Activated T-cell treated with anti-CD3 and anti-CD28 coated beads, Interleukin-2, amount 50 U/mL, for 72 hours (primary cell): ENCODE data around the gene CEP72. TPM values are rescaled to one million over a fixed set of nuclear protein-coding genes. Genes with fewer than 3 reads are reported as not detected.
"Not testable (repeated sequence)": the region's sequence is repeated elsewhere in the genome, so short reads cannot be mapped to it uniquely, and the experiment has no call there.

Source experiments
- ATAC-seq, 2 donors: fragments of 150-1000 bp; cut with Tn5 transposase; replicated peaks in 1 of 2; 2 replicates each; pipeline ENCODE4 v1.10.0; 2021; ENCODE audit warnings: moderate library complexity in 2 of 2, mild to moderate bottlenecking in 1 of 2
- DNase-seq, 2 donors: peaks; one replicate each; pipeline ENCODE4 v3.0.0; 2021 to 2022; ENCODE audit warnings: mixed read lengths in 1 of 2
- H3K27ac Mint-ChIP-seq: one replicate; pipeline ENCODE4 v1.8.0; 2022; ENCODE audit warnings: mild to moderate bottlenecking, moderate library complexity, mixed read lengths
- H3K27me3 Mint-ChIP-seq: one replicate; pipeline ENCODE4 v1.8.0; 2022; ENCODE audit warnings: low read depth, mixed read lengths
- H3K36me3 Mint-ChIP-seq, 2 donors: one replicate each; pipeline ENCODE4 v1.8.0; 2022; ENCODE audit warnings: mixed read lengths in 2 of 2, mild to moderate bottlenecking in 1 of 2; ENCODE audit not compliant: insufficient read depth in 2 of 2
- H3K4me1 Mint-ChIP-seq: one replicate; pipeline ENCODE4 v1.8.0; 2022; ENCODE audit warnings: low read depth, mixed read lengths
- H3K4me3 Mint-ChIP-seq, 2 donors: one replicate each; pipeline ENCODE4 v1.8.0; 2022; ENCODE audit warnings: mild to moderate bottlenecking in 2 of 2, mixed read lengths in 2 of 2, moderate library complexity in 2 of 2
- H3K9me3 Mint-ChIP-seq, 2 donors: one replicate each; pipeline ENCODE4 v1.8.0; 2022; ENCODE audit warnings: mixed read lengths in 2 of 2
- total RNA-seq, 2 donors: library from RNA; stranded (reverse); gene quantifications; one replicate each; pipeline ENCODE4 v1.2.3, GENCODE V29; 2022

Gene CEP72
- total RNA-seq, 2 donors from 2014 or later, result 18.6 to 18.7 TPM

GRCh38 chr5:628351-629205 lies 16.4 kb downstream of the CEP72 start:
- not testable (repeated sequence) for DNase-seq, H3K9me3 Mint-ChIP-seq, H3K27me3 Mint-ChIP-seq, ATAC-seq, H3K4me1 Mint-ChIP-seq, H3K4me3 Mint-ChIP-seq, H3K27ac Mint-ChIP-seq, H3K36me3 Mint-ChIP-seq

DNA sequence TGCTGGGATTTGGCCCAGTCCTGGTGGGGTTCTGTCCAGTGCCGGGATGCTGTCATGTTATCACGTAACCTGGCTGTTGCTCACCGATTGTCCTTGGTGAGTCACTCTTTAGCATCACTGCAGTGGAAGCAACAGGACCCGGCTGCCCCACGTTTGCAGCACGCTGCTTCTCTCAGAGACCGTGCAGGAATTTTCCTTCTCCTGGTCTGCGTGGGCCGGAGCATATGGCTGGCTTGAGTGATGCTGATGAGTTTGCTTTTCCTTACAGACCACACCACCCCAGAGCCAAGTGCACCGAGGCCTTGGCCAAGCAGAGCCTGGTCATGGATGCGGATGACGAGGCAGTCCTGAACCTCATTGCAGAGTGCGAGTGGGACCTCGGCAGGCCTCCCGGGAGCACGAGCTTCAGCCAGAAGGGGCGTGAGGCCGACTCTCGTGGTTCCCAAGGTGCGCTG lies 21.4 kb downstream of the CEP72 start:
- Mint-ChIP-seq H3K4me1 (no peaks in the 10 kb centered on the region), H3K27ac (no peak overlapping the region), H3K9me3 (no peaks in the 10 kb centered on the region), H3K27me3 (no peaks in the 10 kb centered on the region), H3K4me3 (no peak overlapping the region), H3K36me3 (peaks cover 2 to 19% of the 10 kb centered on the region in 2 donors)
- no peak for ATAC-seq
- DNase-seq, result no peak

DNA sequence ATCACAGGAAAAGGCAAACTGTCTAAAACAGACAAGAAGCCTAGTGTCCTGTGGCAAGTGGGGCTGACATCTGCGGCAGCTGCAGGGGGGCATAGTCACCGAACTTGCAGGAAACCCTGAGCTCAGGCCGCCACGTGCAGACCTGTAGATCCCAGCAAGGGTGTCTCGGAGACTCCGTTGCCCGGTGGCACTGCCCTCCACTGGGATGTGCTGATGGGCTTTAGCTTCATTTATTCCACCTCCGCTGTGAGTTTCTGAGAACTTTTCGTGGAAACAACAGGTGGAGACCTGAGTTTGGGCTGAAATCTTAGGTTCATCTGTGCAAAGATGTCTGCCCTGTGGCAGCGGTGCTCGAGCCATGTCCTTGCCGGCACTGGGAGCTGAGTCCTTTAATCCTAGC lies 22.1 kb downstream of the CEP72 start:
- Mint-ChIP-seq H3K4me3 (no peak overlapping the region), H3K9me3 (no peaks in the 10 kb centered on the region), H3K4me1 (no peaks in the 10 kb centered on the region), H3K27ac (no peak overlapping the region), H3K36me3 (peaks cover 2 to 19% of the 10 kb centered on the region in 2 donors), H3K27me3 (no peaks in the 10 kb centered on the region)
- DNase-seq, result no peak
- no peak for ATAC-seq

DNA sequence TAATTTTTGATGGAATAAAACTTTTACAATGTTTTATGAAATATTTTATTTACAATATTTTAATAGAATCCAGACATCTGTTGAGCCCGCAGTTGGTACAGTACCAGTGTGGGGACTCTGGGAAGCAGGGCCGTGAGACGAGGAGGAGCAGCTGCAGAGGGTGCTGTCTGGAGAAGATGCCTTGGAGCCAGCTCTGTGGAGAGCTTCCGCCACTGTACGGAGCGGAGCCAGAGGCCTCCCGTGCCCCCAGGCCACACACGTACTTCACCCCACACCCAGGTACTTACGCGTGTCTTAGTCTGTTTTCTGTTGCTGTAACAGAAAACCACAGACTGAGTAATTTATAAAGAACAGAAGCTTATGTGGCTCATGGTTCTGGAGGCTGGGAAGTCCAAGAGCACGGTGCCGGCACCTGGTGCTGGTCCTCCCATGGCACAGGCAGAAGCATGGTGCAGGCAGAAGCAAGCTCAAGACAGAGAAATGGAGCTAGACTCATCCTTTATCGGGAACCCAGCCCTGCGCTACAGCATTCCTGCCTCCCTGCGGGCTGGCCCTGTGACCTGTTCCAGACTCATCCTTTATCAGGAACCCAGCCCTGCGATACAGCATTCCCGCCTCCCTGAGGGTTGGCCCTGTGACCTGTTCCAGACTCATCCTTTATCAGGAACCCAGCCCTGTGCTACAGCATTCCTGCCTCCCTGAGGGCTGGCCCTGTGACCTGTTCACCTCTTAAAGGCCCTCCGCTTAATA lies 23.3 kb downstream of the CEP72 start:
- Mint-ChIP-seq H3K4me1 (no peaks in the 10 kb centered on the region), H3K4me3 (no peak overlapping the region), H3K36me3 (peaks cover 2 to 19% of the 10 kb centered on the region in 2 donors), H3K27ac (no peak overlapping the region), H3K27me3 (no peaks in the 10 kb centered on the region), H3K9me3 (no peaks in the 10 kb centered on the region)
- DNase-seq, result no peak
- no peak for ATAC-seq

GRCh38 chr5:636951-637350 lies 24.8 kb downstream of the CEP72 start:
- DNase-seq (no peak), ATAC-seq (no peak)
- H3K27me3 Mint-ChIP-seq, result no peaks in the 10 kb centered on the region
- H3K4me3 Mint-ChIP-seq, result no peak overlapping the region
- no peak overlapping the region for H3K27ac Mint-ChIP-seq
- H3K9me3 Mint-ChIP-seq, result no peaks in the 10 kb centered on the region
- H3K36me3 Mint-ChIP-seq, result peaks cover 2 to 19% of the 10 kb centered on the region in 2 donors
- no peaks in the 10 kb centered on the region for H3K4me1 Mint-ChIP-seq

- Mint-ChIP-seq H3K9me3 (no peaks in the 10 kb centered on the region), H3K27me3 (no peaks in the 10 kb centered on the region), H3K4me1 (no peaks in the 10 kb centered on the region), H3K27ac (no peak overlapping the region), H3K4me3 (no peak overlapping the region), H3K36me3 (peaks cover 2 to 19% of the 10 kb centered on the region in 2 donors)
- ATAC-seq (no peak), DNase-seq (no peak)
Observed at GRCh38 chr5:637581-638450, 25.7 kb downstream of the CEP72 start.

- no peaks in the 10 kb centered on the region for H3K4me1 Mint-ChIP-seq
- ATAC-seq (no peak), DNase-seq (no peak)
- H3K36me3 Mint-ChIP-seq, result peaks cover 2 to 17% of the 10 kb centered on the region in 2 donors
- H3K27ac Mint-ChIP-seq, result no peak overlapping the region
- H3K4me3 Mint-ChIP-seq, result no peak overlapping the region
- no peaks in the 10 kb centered on the region for H3K27me3 Mint-ChIP-seq
- H3K9me3 Mint-ChIP-seq, result no peaks in the 10 kb centered on the region
Observed at GRCh38 chr5:638501-639252, 26.5 kb downstream of the CEP72 start.

GRCh38 chr5:639253-639530 lies 27.1 kb downstream of the CEP72 start:
- Mint-ChIP-seq H3K9me3 (no peaks in the 10 kb centered on the region), H3K36me3 (peaks cover 2 to 13% of the 10 kb centered on the region in 2 donors), H3K27ac (no peak overlapping the region), H3K4me1 (no peaks in the 10 kb centered on the region), H3K4me3 (no peak overlapping the region), H3K27me3 (no peaks in the 10 kb centered on the region)
- ATAC-seq, result no peak
- DNase-seq, result no peak

DNA sequence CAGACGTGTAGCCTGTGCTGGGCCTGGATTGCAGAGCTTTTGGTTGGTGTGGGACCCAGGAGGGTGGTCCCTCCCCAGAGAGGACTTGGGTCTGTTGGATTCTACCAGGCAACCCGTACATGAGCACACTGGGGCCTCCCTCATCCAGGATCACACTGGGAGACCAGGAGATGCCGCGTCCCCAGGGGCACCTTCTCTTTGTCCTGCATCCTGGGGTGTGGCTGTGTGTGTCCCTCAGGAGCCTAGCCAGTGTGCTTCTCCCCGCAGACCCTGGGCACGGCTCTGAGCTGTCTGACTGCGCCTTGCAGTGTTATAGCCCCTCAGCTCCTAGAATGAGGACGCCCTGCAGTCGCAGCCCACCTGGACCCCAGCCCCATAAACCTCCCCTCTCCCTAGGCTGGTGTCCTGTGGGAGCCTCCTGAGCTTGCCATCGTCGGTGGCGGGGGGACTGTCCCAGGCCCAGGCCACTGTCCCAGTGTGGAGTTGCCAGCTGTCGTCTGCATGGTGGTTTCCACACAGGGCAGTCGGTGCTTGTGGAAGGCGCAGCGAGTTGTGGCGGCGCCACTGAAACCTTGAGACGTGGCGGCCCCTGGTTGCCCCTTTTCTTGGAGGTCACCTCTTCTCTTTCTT lies 27.6 kb downstream of the CEP72 start:
- H3K4me3 Mint-ChIP-seq, result no peak overlapping the region
- peaks cover 2 to 10% of the 10 kb centered on the region in 2 donors for H3K36me3 Mint-ChIP-seq
- no peaks in the 10 kb centered on the region for H3K27me3 Mint-ChIP-seq
- H3K27ac Mint-ChIP-seq, result no peak overlapping the region
- H3K4me1 Mint-ChIP-seq, result no peaks in the 10 kb centered on the region
- ATAC-seq (no peak), DNase-seq (no peak)
- no peaks in the 10 kb centered on the region for H3K9me3 Mint-ChIP-seq

GRCh38 chr5:640461-641330 lies 28.6 kb downstream of the CEP72 start:
- Mint-ChIP-seq H3K36me3 (peaks cover under 1 to 7% of the 10 kb centered on the region in 2 donors), H3K4me3 (no peak overlapping the region), H3K4me1 (no peaks in the 10 kb centered on the region), H3K27ac (no peak overlapping the region), H3K9me3 (no peaks in the 10 kb centered on the region), H3K27me3 (no peaks in the 10 kb centered on the region)
- ATAC-seq (no peak), DNase-seq (no peak)

DNA sequence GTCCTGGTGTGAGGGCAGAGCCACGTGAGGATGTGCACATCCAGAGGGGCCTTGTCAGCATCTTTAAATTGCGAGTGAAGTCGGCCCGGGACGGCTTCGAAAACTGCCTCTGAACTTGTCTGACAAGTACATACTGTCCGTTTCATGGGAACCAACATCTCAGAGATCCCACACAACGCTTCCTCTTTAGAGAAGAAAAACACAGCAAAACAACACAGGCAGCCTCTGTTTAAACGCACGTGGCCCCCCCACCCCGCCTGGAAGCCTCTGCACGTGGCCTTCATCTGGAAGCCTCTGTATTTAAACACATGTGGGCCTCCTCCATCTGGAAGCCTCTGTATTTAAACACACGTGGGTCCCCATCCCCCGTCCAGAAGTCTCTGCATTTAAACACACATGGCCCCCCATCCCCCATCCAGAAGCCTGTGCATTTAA lies 29.2 kb downstream of the CEP72 start:
- no peak for DNase-seq
- Mint-ChIP-seq H3K36me3 (peaks cover 2 to 4% of the 10 kb centered on the region in 2 donors), H3K4me1 (no peaks in the 10 kb centered on the region), H3K27me3 (no peaks in the 10 kb centered on the region), H3K9me3 (no peaks in the 10 kb centered on the region), H3K4me3 (no peak overlapping the region), H3K27ac (no peak overlapping the region)
- ATAC-seq, result no peak
